ENCODE data around the gene YPEL2.

The YPEL2 gene

GRCh38 chr17:59373882-59374495, 42.5 kb downstream of the YPEL2 start:
- TF ChIP-seq CTCF (IDR thresholded peaks at IDR 0.05) (no peak), ZFX (IDR thresholded peaks at IDR 0.05; ENCODE audit: borderline replicate concordance) (no peak)
- H3K27ac ChIP-seq, result no peak overlapping the region

- no peak overlapping the region for H3K27ac ChIP-seq
- TF ChIP-seq ZFX (IDR thresholded peaks at IDR 0.05; ENCODE audit: borderline replicate concordance) (no peak), CTCF (IDR thresholded peaks at IDR 0.05) (no peak)
Observed at GRCh38 chr17:59374612-59375011, 43.2 kb downstream of the YPEL2 start.

GRCh38 chr17:59375857-59376256, 44.4 kb downstream of the YPEL2 start:
- H3K27ac ChIP-seq, result no peak overlapping the region
- TF ChIP-seq CTCF (IDR thresholded peaks at IDR 0.05), result no peak
- no peak for TF ChIP-seq ZFX (IDR thresholded peaks at IDR 0.05; ENCODE audit: borderline replicate concordance)

- TF ChIP-seq ZFX (IDR thresholded peaks at IDR 0.05; ENCODE audit: borderline replicate concordance) (no peak), CTCF (IDR thresholded peaks at IDR 0.05) (no peak)
- H3K27ac ChIP-seq, result no peak overlapping the region
Observed at GRCh38 chr17:59376506-59376905, 45.1 kb downstream of the YPEL2 start.

- no peak for TF ChIP-seq CTCF (IDR thresholded peaks at IDR 0.05)
Observed at GRCh38 chr17:59377410-59377809, 46.0 kb downstream of the YPEL2 start.

GRCh38 chr17:59378675-59379074, 47.2 kb downstream of the YPEL2 start:
- no peak overlapping the region for H3K27ac ChIP-seq
- TF ChIP-seq ZFX (IDR thresholded peaks at IDR 0.05; ENCODE audit: borderline replicate concordance) (no peak), CTCF (IDR thresholded peaks at IDR 0.05) (no peak)

More at GRCh38 chr17:59377410-59377809, 46.0 kb downstream of the YPEL2 start:
- no peak overlapping the region for H3K27ac ChIP-seq

- TF ChIP-seq CTCF (IDR thresholded peaks at IDR 0.05) (no peak), ZFX (IDR thresholded peaks at IDR 0.05; ENCODE audit: borderline replicate concordance) (no peak)
Observed at GRCh38 chr17:59380474-59380873, 49.0 kb downstream of the YPEL2 start.

More at GRCh38 chr17:59380474-59380873, 49.0 kb downstream of the YPEL2 start:
- no peak overlapping the region for H3K27ac ChIP-seq
